HL-60 (cell line): Measurements from ENCODE around the gene TLE3.

Source experiments
- DNase-seq, 2 experiments: peaks; one replicate each; pipeline ENCODE4 v3.0.0-alpha.2; 2010 to 2020; ENCODE audit warnings: low read depth in 1 of 2, low spot score in 1 of 2
- H3K27ac ChIP-seq: fragments of 250-450 bp; sonication (Bioruptor Pico); replicated peaks from 2 replicates; pipeline ENCODE4 v1.5.1; 2020; ENCODE audit warnings: mild to moderate bottlenecking, moderate library complexity
- H3K27me3 ChIP-seq: fragments of 250-450 bp; sonication (Bioruptor Pico); 2 replicates; pipeline ENCODE4 v1.5.1; 2021; ENCODE audit warnings: mild to moderate bottlenecking, moderate library complexity; ENCODE audit not compliant: insufficient read depth, poor library complexity, severe bottlenecking
- H3K4me3 ChIP-seq: replicated peaks from 2 replicates; pipeline ENCODE4 v1.5.1; 2011; ENCODE audit warnings: mild to moderate bottlenecking, control low read depth, low read length; ENCODE audit not compliant: insufficient read depth
- GABPA ChIP-seq: IDR thresholded peaks from 2 replicates; pipeline ENCODE4 v1.6.1; 2012; ENCODE audit warnings: low read depth
- POLR2AphosphoS5 ChIP-seq: IDR thresholded peaks from 2 replicates; pipeline ENCODE4 v1.6.1; 2012; ENCODE audit warnings: low read depth
- SPI1 ChIP-seq: IDR thresholded peaks from 2 replicates; pipeline ENCODE4 v1.6.1; 2012; ENCODE audit warnings: low read depth, mild to moderate bottlenecking, borderline replicate concordance
- TF ChIP-seq, protein P1 (sequence below): IDR thresholded peaks from 2 replicates; pipeline ENCODE4 v1.6.1; 2012; ENCODE audit warnings: low read depth; ENCODE audit not compliant: insufficient replicate concordance
- TF ChIP-seq, protein P2 (sequence below): IDR thresholded peaks from one replicate; pipeline ENCODE4 v1.5.1; 2011; ENCODE audit warnings: low read length, control low read depth, inconsistent platforms; ENCODE audit not compliant: insufficient read depth

The TLE3 gene

DNA sequence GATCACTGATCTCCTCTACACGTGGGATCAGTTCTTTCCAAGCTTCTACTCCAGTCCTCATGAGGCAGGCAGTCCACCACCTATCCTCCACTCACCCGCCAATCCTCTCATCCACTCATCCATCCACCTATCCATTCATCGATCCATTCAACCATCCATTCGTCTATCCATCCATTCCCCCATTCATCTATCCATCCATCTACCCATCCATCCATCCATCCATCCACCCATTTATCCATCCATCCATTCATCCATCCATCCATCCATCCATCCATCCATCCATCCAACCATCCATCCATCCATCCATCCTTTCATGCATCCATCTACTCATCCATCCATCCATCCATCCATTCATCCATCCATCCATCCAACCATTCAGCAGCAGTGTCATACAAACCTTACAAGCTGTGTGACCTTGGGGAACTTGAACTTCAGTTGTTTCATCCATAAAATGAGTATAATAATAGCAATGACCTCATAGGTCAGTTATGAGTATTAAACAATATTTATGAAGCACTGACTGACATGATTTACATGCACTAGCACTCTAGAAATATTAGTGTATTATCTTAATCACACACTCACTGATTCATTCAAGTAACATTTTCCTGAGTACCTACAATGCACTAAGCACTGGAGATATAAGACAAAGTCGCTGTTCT, 55.0 kb downstream of the TLE3 start:
- no peak overlapping the region for H3K27ac ChIP-seq
- no peak for TF ChIP-seq GABPA
- TF ChIP-seq POLR2AphosphoS5, result no peak
- TF ChIP-seq SPI1, result no peak
- TF ChIP-seq, protein P1, sequence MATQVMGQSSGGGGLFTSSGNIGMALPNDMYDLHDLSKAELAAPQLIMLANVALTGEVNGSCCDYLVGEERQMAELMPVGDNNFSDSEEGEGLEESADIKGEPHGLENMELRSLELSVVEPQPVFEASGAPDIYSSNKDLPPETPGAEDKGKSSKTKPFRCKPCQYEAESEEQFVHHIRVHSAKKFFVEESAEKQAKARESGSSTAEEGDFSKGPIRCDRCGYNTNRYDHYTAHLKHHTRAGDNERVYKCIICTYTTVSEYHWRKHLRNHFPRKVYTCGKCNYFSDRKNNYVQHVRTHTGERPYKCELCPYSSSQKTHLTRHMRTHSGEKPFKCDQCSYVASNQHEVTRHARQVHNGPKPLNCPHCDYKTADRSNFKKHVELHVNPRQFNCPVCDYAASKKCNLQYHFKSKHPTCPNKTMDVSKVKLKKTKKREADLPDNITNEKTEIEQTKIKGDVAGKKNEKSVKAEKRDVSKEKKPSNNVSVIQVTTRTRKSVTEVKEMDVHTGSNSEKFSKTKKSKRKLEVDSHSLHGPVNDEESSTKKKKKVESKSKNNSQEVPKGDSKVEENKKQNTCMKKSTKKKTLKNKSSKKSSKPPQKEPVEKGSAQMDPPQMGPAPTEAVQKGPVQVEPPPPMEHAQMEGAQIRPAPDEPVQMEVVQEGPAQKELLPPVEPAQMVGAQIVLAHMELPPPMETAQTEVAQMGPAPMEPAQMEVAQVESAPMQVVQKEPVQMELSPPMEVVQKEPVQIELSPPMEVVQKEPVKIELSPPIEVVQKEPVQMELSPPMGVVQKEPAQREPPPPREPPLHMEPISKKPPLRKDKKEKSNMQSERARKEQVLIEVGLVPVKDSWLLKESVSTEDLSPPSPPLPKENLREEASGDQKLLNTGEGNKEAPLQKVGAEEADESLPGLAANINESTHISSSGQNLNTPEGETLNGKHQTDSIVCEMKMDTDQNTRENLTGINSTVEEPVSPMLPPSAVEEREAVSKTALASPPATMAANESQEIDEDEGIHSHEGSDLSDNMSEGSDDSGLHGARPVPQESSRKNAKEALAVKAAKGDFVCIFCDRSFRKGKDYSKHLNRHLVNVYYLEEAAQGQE, result no peak
- TF ChIP-seq, protein P2, sequence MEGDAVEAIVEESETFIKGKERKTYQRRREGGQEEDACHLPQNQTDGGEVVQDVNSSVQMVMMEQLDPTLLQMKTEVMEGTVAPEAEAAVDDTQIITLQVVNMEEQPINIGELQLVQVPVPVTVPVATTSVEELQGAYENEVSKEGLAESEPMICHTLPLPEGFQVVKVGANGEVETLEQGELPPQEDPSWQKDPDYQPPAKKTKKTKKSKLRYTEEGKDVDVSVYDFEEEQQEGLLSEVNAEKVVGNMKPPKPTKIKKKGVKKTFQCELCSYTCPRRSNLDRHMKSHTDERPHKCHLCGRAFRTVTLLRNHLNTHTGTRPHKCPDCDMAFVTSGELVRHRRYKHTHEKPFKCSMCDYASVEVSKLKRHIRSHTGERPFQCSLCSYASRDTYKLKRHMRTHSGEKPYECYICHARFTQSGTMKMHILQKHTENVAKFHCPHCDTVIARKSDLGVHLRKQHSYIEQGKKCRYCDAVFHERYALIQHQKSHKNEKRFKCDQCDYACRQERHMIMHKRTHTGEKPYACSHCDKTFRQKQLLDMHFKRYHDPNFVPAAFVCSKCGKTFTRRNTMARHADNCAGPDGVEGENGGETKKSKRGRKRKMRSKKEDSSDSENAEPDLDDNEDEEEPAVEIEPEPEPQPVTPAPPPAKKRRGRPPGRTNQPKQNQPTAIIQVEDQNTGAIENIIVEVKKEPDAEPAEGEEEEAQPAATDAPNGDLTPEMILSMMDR, result no peak
- no peak for DNase-seq
- H3K4me3 ChIP-seq, result no peak overlapping the region
- no peaks in the 10 kb centered on the region for H3K27me3 ChIP-seq

DNA sequence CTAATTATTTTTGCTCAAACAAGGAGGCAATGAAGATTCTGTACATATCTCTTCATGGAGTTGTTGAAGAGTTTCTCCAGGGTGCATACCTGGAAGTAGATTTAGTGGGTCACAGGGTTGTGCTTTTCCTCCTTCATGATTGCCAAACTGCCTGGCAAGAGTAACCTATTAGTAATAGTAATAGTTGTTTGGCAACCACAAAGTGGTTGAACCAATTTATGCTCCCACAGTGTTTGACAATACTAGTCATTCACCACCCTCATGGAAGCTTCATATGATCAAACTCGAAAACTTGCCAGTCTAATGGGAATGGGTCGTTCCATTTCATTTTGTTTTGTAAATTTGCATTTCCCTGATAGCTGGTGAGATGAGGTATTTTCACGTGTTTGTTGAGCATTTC, 57.8 kb downstream of the TLE3 start:
- no peak overlapping the region for H3K4me3 ChIP-seq
- DNase-seq, result no peak
- no peak overlapping the region for H3K27ac ChIP-seq
- TF ChIP-seq, protein P2, result no peak
- no peak for TF ChIP-seq POLR2AphosphoS5
- TF ChIP-seq, protein P1, result no peak
- no peak for TF ChIP-seq GABPA
- no peak for TF ChIP-seq SPI1
- no peaks in the 10 kb centered on the region for H3K27me3 ChIP-seq

DNA sequence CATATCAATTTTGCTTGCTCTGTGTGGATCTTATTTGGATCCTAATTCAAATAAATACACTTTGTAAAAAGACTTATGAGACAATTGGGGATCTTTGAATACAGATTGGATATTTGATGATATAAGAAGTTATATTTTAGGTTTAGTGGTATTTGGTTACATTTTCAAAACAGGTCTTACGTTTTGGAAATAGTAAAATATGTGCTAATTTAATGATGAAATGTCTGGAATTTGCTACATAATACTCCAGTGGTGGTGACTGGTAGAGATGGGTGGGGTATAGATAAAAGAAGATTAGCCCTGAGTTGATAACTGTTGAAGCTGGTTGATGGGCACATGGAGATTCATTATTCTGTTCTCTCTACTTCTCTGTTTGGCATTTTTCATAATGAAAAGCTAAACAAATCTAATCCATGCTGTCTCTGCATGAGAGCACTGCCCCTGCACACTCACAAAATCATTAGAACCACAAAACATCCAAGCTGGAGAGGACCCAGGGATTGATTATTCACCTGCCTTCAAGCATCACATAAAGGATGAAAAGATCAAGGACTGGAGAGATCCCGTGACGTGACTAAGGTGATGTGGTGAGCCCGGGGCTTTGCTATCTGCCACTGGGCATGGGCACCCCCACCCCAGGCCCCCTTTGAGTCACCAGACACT, 58.9 kb downstream of the TLE3 start:
- Histone ChIP-seq H3K27ac (no peak overlapping the region), H3K27me3 (no peaks in the 10 kb centered on the region), H3K4me3 (no peak overlapping the region)
- DNase-seq, result no peak
- TF ChIP-seq, protein P2, result no peak
- TF ChIP-seq GABPA, result no peak
- TF ChIP-seq, protein P1, result no peak
- no peak for TF ChIP-seq SPI1
- TF ChIP-seq POLR2AphosphoS5, result no peak
